Upper lobe of left lung (tissue), 6 donors: Measurements from ENCODE around the gene SLC25A17. TPM values are rescaled to one million over a fixed set of nuclear protein-coding genes. Genes with fewer than 3 reads are reported as not detected.

ENCODE experiments used
- ATAC-seq, 2 donors: fragments of 200-7000 bp; cut with Tn5 transposase; one replicate each; pipeline ENCODE4 v1.9.1; 2022; ENCODE audit warnings: mild to moderate bottlenecking in 2 of 2, moderate library complexity in 2 of 2; ENCODE audit not compliant: low FRiP score in 2 of 2
- DNase-seq, 2 donors: peaks; one replicate each; pipeline ENCODE4 v3.0.0-alpha.2; 2019 to 2020
- H3K27ac ChIP-seq, 4 donors: fragments of 200-600 bp; sonication (generic); one replicate each; pipeline ENCODE4 v1.5.1; 2016 to 2019
- H3K27me3 ChIP-seq, 4 donors: fragments of 200-600 bp; sonication (generic); one replicate each; pipeline ENCODE4 v1.5.1; 2017 to 2019
- H3K36me3 ChIP-seq, 4 donors: fragments of 200-600 bp; sonication (generic); one replicate each; pipeline ENCODE4 v1.5.1; 2016 to 2019
- H3K4me1 ChIP-seq, 4 donors: fragments of 200-600 bp; sonication (generic); one replicate each; pipeline ENCODE4 v1.5.1; 2018 to 2019
- H3K4me3 ChIP-seq, 4 donors: fragments of 200-600 bp; sonication (generic); one replicate each; pipeline ENCODE4 v1.5.1; 2017 to 2019; ENCODE audit warnings: mild to moderate bottlenecking in 2 of 4, moderate library complexity in 1 of 4
- H3K9me3 ChIP-seq, 4 donors: fragments of 200-600 bp; sonication (generic); one replicate each; pipeline ENCODE4 v1.5.1; 2018 to 2019
- CTCF ChIP-seq, 6 experiments: fragments of 450-650 bp in 4 of 6; fragments of 200-600 bp in 2 of 6; sonication (generic) in 2 of 6; IDR thresholded peaks; one replicate each; pipeline ENCODE4 v1.5.1; 2016 to 2019; ENCODE audit warnings: antibody characterized with exemption in 6 of 6
- EP300 ChIP-seq, 4 donors: sonication (generic); formaldehyde crosslinking; IDR thresholded peaks; one replicate each; pipeline ENCODE4 v1.5.1; 2017; ENCODE audit warnings: antibody characterized with exemption in 4 of 4, control low read depth in 2 of 4
- POLR2A ChIP-seq, 4 donors: fragments of 450-650 bp; IDR thresholded peaks; one replicate each; pipeline ENCODE4 v1.5.1; 2016 to 2017; ENCODE audit warnings: antibody characterized with exemption in 4 of 4, mild to moderate bottlenecking in 2 of 4
- POLR2AphosphoS5 ChIP-seq, 2 donors: sonication (generic); formaldehyde crosslinking; IDR thresholded peaks; one replicate each; pipeline ENCODE4 v1.5.1; 2017; ENCODE audit warnings: antibody characterized with exemption in 2 of 2
- WGBS, 2 donors: methylation state at CpG; one replicate each; pipeline ENCODE4 v1.1.5; 2017 to 2018; 5-methylcytosine and 5-hydroxymethylcytosine counted together
- total RNA-seq, 6 donors: library from RNA; depleted of rRNA in 4 of 6; stranded (reverse); fragments of >200 nt in 4 of 6; gene quantifications; one replicate each; pipeline versions ENCODE4 v1.1.0 to v1.2.1, GENCODE V29; 2016 to 2021
- donor health status: DM: no; HTN: no; CAD: no; lungs with moderate emphysema.
- donor health status: DM: no; HTN: yes; CAD: no; lungs with severe emphysema.

The SLC25A17 gene
- total RNA-seq, 6 donors from 2014 or later = 7.3 to 21.0 (median 14.3) TPM

- Histone ChIP-seq H3K4me3 (no peak overlapping the region), H3K36me3 (peaks cover 0 to 4% (median 0%) of the 10 kb centered on the region in 4 donors), H3K27me3 (no peaks in the 10 kb centered on the region), H3K9me3 (no peaks in the 10 kb centered on the region), H3K27ac (no peak overlapping the region), H3K4me1 (peaks cover 0 to 7% (median 1%) of the 10 kb centered on the region in 4 donors)
- DNase-seq (no peak), ATAC-seq (no peak)
- WGBS, 2 donors = 56 to 63% methylated on average over 6 of the region's 6 CpGs
- no peak for TF ChIP-seq CTCF (IDR thresholded peaks at IDR 0.05)
- TF ChIP-seq EP300 (IDR thresholded peaks at IDR 0.05) = no peak
- no peak for TF ChIP-seq POLR2A (IDR thresholded peaks at IDR 0.05)
- no peak for TF ChIP-seq POLR2AphosphoS5 (IDR thresholded peaks at IDR 0.05)
Measured at GRCh38 chr22:40808018-40808841, 10.9 kb downstream of the SLC25A17 start.

GRCh38 chr22:40806711-40807110 lies 12.4 kb downstream of the SLC25A17 start:
- Histone ChIP-seq H3K36me3 (peaks cover 0 to 4% (median 0%) of the 10 kb centered on the region in 4 donors), H3K27me3 (no peaks in the 10 kb centered on the region), H3K4me3 (no peak overlapping the region), H3K9me3 (no peaks in the 10 kb centered on the region), H3K4me1 (peaks cover 0 to 7% (median 1%) of the 10 kb centered on the region in 4 donors), H3K27ac (no peak overlapping the region)
- ATAC-seq (no peak), DNase-seq (no peak)
- TF ChIP-seq EP300 (IDR thresholded peaks at IDR 0.05) (no peak), POLR2A (IDR thresholded peaks at IDR 0.05) (no peak), CTCF (IDR thresholded peaks at IDR 0.05) (no peak), POLR2AphosphoS5 (IDR thresholded peaks at IDR 0.05) (no peak)
- WGBS, 2 donors = 77 to 85% methylated on average over 3 of the region's 3 CpGs

- Histone ChIP-seq H3K4me3 (no peak overlapping the region), H3K27ac (no peak overlapping the region), H3K36me3 (peaks cover 0 to 4% (median 0%) of the 10 kb centered on the region in 4 donors), H3K27me3 (no peaks in the 10 kb centered on the region), H3K9me3 (no peaks in the 10 kb centered on the region), H3K4me1 (peaks cover 0 to 7% (median 1%) of the 10 kb centered on the region in 4 donors)
- DNase-seq (no peak), ATAC-seq (no peak)
- TF ChIP-seq POLR2A (IDR thresholded peaks at IDR 0.05) (no peak), POLR2AphosphoS5 (IDR thresholded peaks at IDR 0.05) (no peak), CTCF (IDR thresholded peaks at IDR 0.05) (no peak), EP300 (IDR thresholded peaks at IDR 0.05) (no peak)
- 95 to 99% methylated on average over 3 of the region's 3 CpGs for WGBS, 2 donors
Measured at GRCh38 chr22:40805699-40806203, 13.4 kb downstream of the SLC25A17 start.

- ATAC-seq = no peak
- H3K4me3 ChIP-seq = no peak overlapping the region
- no peaks in the 10 kb centered on the region for H3K9me3 ChIP-seq
- peaks cover 0 to 7% (median 1%) of the 10 kb centered on the region in 4 donors for H3K4me1 ChIP-seq
- TF ChIP-seq CTCF (IDR thresholded peaks at IDR 0.05) (no peak), EP300 (IDR thresholded peaks at IDR 0.05) (no peak), POLR2A (IDR thresholded peaks at IDR 0.05) (no peak), POLR2AphosphoS5 (IDR thresholded peaks at IDR 0.05) (no peak)
- no peaks in the 10 kb centered on the region for H3K27me3 ChIP-seq
- WGBS, 2 donors = 92 to 93% methylated on average over 4 of the region's 4 CpGs
- H3K27ac ChIP-seq = no peak overlapping the region
- peaks cover 0 to 4% (median 0%) of the 10 kb centered on the region in 4 donors for H3K36me3 ChIP-seq
- DNase-seq = no peak
Measured at GRCh38 chr22:40805239-40805638, 13.9 kb downstream of the SLC25A17 start.
